ENCODE results near the gene STXBP4. TPM values are rescaled to one million over a fixed set of nuclear protein-coding genes. Genes with fewer than 3 reads are reported as not detected.
"Not testable (repeated sequence)": the region's sequence is repeated elsewhere in the genome, so short reads cannot be mapped to it uniquely, and the experiment has no call there.

The STXBP4 gene
- total RNA-seq, 1 donor from 2014 or later: 5.1 TPM

DNA sequence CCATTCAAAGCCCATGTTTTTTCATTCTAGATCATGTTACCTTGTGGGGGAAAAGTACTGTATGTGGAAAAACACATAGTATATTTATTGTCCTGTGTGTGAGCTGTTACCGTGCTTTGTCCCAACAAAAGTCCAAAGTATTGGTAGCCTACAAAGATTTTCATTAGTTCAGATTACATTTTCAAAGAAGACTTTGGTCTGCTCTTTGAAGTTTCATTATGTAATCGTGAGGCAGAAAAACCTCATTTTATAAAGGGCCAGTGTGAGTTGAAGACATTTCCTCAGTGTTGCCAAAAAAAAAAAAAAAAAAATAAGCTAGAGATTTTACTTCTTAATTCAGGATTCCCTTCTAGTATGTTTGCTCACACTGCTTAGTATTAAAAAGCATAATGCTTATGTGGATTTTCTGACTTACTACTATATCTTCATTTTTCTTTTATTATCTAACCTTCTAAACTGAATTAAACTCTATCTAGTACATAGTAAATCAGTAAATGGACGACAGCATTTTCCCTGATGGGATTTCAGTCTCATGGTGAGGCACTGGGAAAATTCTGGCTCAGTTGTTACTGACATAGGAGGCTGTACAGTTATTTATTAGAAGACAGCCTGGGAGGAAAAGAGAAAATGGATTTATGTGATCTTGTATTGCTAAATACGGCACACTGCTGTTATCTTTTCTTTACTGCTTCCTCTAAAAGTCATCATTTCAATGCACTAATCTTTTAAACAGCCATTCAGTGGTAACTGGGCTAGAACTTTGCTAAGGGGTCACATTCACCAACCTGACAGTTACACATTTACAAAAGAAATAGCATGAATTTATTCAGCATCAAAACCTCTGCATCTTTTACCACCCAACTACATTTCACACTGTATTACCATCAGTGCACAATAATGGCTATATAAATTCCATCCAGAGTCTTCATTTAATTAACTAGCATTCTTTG lies 100.6 kb downstream of the STXBP4 start:
- no peak for DNase-seq (ENCODE audit: low spot score)
- intact Hi-C loops (cut with micrococcal nuclease): no loop called here
- H3K9me3 Mint-ChIP-seq: no peaks in the 10 kb centered on the region
- H3K4me3 Mint-ChIP-seq: no peak overlapping the region
- H3K27ac Mint-ChIP-seq: no peak overlapping the region
- peaks cover 1% of the 10 kb centered on the region for H3K36me3 Mint-ChIP-seq (ENCODE audit: low read depth)
- H3K27me3 Mint-ChIP-seq (ENCODE audit: insufficient read depth): peaks cover 5% of the 10 kb centered on the region
- peaks cover 8% of the 10 kb centered on the region for H3K4me1 Mint-ChIP-seq (ENCODE audit: low read depth)

DNA sequence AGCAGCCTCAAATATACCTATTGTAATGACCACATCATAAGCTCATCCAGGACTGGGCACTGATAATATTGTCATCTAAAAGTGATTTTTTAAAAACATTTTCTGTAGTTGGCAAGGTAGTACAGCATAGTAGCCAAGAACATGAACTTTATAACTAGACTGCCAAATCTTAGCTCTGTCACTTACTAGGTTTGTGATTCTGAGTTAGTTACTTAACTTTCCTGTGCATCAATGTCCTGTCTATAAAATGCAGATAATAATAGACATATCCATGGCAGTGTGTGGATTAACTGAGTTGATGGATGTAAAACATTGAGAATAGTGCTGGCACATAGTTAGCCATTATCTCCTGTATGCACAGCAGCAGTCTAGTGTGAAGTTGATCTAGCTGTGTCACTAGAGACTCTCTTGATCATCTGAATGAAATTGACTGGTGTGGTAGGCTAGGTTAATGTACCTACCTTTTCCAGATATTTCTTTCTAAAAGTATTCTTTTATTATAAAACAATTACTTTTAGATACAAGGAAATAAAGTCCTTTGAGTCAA lies 101.5 kb downstream of the STXBP4 start:
- intact Hi-C loops (cut with micrococcal nuclease): no loop called here
- Mint-ChIP-seq H3K27ac (no peak overlapping the region), H3K27me3 (ENCODE audit: insufficient read depth) (peaks cover 3% of the 10 kb centered on the region), H3K4me1 (ENCODE audit: low read depth) (peaks cover 8% of the 10 kb centered on the region), H3K9me3 (no peaks in the 10 kb centered on the region), H3K4me3 (no peak overlapping the region), H3K36me3 (ENCODE audit: low read depth) (peaks cover 3% of the 10 kb centered on the region)
- no peak for DNase-seq (ENCODE audit: low spot score)

DNA sequence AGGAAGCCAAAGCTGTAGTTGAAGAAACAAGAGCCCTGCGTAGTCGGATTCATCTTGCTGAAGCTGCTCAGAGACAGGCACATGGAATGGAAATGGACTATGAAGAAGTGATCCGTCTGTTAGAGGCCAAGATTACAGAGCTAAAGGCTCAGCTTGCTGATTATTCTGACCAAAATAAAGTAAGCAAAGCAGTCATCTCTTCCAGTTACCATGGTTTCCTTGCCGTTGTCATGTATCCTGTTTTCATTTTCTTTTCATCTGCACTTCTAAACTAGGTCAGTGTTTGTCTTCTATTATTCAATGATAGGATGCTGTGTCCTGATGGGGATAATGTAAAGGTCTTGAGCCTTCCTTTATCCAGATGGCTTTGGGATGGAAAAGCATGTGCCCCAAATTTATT lies 104.3 kb downstream of the STXBP4 start:
- H3K4me3 Mint-ChIP-seq: no peak overlapping the region
- no peaks in the 10 kb centered on the region for H3K27me3 Mint-ChIP-seq (ENCODE audit: insufficient read depth)
- DNase-seq (ENCODE audit: low spot score): no peak
- no peaks in the 10 kb centered on the region for H3K9me3 Mint-ChIP-seq
- H3K4me1 Mint-ChIP-seq (ENCODE audit: low read depth): peaks cover 8% of the 10 kb centered on the region
- peaks cover 3% of the 10 kb centered on the region for H3K36me3 Mint-ChIP-seq (ENCODE audit: low read depth)
- intact Hi-C loops (cut with micrococcal nuclease): no loop called here
- H3K27ac Mint-ChIP-seq: peak overlapping the region; percentile 60

DNA sequence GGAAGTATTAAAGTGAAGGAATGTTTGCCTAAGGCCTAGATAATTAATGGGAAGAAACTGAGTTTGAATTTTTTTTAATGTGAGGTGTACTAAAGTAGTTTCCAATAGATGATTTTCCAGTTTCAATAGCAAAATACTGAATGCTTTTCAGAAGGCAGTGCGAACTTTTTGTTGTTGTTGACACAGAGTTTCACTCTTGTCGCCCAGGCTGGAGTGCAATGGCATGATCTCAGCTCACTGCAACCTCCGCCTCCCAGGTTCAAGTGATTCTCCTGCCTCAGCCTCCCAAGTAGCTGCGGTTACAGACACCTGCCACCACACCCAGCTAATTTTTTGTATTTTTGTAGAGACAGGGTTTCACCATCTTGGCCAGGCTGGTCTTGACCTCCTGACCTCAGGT lies 104.9 kb downstream of the STXBP4 start:
- intact Hi-C loops (cut with micrococcal nuclease); H3K36me3 Mint-ChIP-seq (ENCODE audit: low read depth); H3K27me3 Mint-ChIP-seq (ENCODE audit: insufficient read depth): not testable (repeated sequence)

DNA sequence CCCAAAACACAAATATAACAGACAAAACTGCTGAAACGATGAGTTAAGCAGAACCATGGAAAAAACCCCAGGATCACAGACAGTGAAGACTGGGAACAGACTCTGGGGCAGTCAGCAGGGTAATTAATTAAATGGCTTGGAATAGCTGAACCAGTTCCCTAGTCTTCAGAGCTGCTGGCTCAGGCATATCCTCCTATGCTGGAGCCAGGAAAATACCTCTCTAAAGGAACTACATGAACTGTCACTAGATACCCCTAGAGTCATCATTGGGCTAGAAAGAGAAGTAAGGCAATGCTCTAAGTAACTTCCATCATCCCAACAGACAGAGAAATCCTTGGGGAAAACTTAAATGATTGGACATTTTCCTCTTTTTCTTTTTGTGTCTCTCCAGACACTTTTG lies 113.0 kb downstream of the STXBP4 start:
- H3K9me3 Mint-ChIP-seq: no peaks in the 10 kb centered on the region
- no peaks in the 10 kb centered on the region for H3K27me3 Mint-ChIP-seq (ENCODE audit: insufficient read depth)
- H3K4me3 Mint-ChIP-seq: no peak overlapping the region
- no peaks in the 10 kb centered on the region for H3K4me1 Mint-ChIP-seq (ENCODE audit: low read depth)
- DNase-seq (ENCODE audit: low spot score): no peak
- intact Hi-C loops (cut with micrococcal nuclease): no loop called here
- peaks cover 8% of the 10 kb centered on the region for H3K36me3 Mint-ChIP-seq (ENCODE audit: low read depth)
- no peak overlapping the region for H3K27ac Mint-ChIP-seq

More for the DNA sequence above, 104.9 kb downstream of the STXBP4 start:
- peak overlapping the region; percentile 60 for H3K27ac Mint-ChIP-seq
- DNase-seq (ENCODE audit: low spot score); H3K9me3 Mint-ChIP-seq; H3K4me1 Mint-ChIP-seq (ENCODE audit: low read depth); H3K4me3 Mint-ChIP-seq: not testable (repeated sequence)

DNA sequence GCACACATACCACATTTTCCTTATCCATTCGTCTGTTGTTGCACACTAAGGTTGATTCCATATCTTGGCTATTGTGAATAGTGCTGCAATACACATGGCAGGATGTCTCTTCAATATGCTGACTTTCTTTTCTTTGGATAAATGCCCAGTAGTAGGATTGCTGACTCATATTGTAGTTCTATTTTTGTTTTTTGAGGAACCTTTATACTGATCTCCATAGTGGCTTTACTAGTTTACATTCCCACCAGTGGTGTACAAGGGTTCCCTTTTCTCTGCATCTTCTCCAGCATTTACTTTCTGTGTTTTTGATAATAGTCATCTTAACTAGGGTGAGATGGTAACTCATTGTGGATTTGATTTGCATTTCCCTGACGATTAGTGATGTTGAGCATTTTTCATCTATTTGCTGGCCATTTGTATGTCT lies 118.1 kb downstream of the STXBP4 start:
- peaks cover 8% of the 10 kb centered on the region for H3K36me3 Mint-ChIP-seq (ENCODE audit: low read depth)
- H3K27me3 Mint-ChIP-seq (ENCODE audit: insufficient read depth): no peaks in the 10 kb centered on the region
- H3K4me3 Mint-ChIP-seq: no peak overlapping the region
- no peaks in the 10 kb centered on the region for H3K9me3 Mint-ChIP-seq
- intact Hi-C loops (cut with micrococcal nuclease): no loop called here
- no peak for DNase-seq (ENCODE audit: low spot score)
- H3K4me1 Mint-ChIP-seq (ENCODE audit: low read depth): peaks cover 19% of the 10 kb centered on the region
- H3K27ac Mint-ChIP-seq: peak overlapping the region; percentile 32

DNA sequence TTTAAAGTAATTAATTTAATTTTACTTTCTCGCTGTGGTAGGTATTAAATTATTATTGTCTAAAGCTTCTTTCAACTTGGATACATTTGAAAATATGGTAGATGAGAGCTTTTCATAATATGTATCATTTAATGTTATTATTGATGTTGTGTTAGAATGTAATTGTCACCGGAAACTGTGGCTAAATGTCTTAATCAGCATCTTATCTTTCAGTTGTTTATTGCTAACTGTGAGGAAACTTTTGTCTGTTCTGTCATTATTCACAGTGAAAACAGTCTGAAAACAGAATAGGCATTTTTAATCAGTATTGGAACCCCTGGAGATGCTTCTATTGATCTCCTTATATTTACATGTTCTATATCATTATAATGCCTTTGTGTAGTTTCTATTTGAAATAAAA lies 120.7 kb downstream of the STXBP4 start:
- no peak overlapping the region for H3K27ac Mint-ChIP-seq
- intact Hi-C loops (cut with micrococcal nuclease): no loop called here

DNA sequence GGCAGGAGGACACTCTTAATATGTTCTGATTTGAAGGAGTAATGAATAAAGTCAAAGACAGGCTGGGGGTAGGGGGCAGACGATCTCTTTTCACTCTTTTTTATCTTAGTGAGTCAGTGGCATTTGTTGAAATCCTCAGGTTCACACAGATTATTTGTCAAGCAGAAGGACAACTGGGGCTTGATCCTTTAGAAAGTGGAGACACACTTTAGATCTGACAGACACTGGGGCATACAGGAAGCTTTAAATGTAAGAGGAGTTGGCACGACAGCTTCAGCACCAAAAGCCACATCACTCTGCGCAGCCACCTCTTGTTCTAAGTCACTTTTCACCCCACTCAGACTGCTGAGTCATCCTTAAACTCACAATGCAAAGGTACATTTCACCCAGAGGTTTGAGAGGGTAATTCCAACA lies 121.5 kb downstream of the STXBP4 start:
- Mint-ChIP-seq H3K27me3 (ENCODE audit: insufficient read depth) (no peaks in the 10 kb centered on the region), H3K9me3 (no peaks in the 10 kb centered on the region), H3K4me3 (peak overlapping the region; percentile 46), H3K36me3 (ENCODE audit: low read depth) (peaks cover 2% of the 10 kb centered on the region), H3K27ac (peak overlapping the region; percentile 86), H3K4me1 (ENCODE audit: low read depth) (peaks cover 19% of the 10 kb centered on the region)
- intact Hi-C loops (cut with micrococcal nuclease): loop anchor here (1.0 to 5.0 kb wide), 3 partner anchors 15 to 257 kb away; no protein-coding TSS in a partner anchor
- DNase-seq (ENCODE audit: low spot score): peak; percentile 59

More for the DNA sequence above, 120.7 kb downstream of the STXBP4 start:
- Mint-ChIP-seq H3K9me3 (no peaks in the 10 kb centered on the region), H3K27me3 (ENCODE audit: insufficient read depth) (no peaks in the 10 kb centered on the region), H3K36me3 (ENCODE audit: low read depth) (peaks cover 2% of the 10 kb centered on the region), H3K4me1 (ENCODE audit: low read depth) (peaks cover 19% of the 10 kb centered on the region), H3K4me3 (no peak overlapping the region)
- no peak for DNase-seq (ENCODE audit: low spot score)

DNA sequence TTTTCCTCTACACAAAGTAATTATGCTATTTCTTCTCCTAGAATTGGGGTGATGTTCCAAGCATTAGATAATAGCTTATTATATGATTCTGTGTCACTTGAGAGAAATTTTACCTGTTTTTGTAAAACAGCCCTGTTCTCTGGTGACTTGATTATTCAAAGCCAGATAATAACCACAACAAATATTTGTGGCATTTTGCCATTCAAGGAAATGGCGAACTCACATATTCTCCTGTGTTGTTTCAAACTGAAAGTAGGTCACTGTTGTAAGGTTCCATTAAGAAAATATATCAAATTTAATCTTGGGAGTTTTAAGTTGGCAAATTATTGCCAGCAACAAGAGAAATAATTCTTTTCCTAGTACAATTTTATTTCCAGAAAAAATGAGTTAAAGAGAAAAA lies 124.8 kb downstream of the STXBP4 start:
- Mint-ChIP-seq H3K4me1 (ENCODE audit: low read depth) (peaks cover 19% of the 10 kb centered on the region), H3K27me3 (ENCODE audit: insufficient read depth) (no peaks in the 10 kb centered on the region), H3K27ac (no peak overlapping the region), H3K9me3 (no peaks in the 10 kb centered on the region), H3K4me3 (no peak overlapping the region), H3K36me3 (ENCODE audit: low read depth) (peaks cover 3% of the 10 kb centered on the region)
- intact Hi-C loops (cut with micrococcal nuclease): loop anchor here (5.0 kb wide), 1 partner anchor 254 kb away; no protein-coding TSS in a partner anchor
- DNase-seq (ENCODE audit: low spot score): no peak

DNA sequence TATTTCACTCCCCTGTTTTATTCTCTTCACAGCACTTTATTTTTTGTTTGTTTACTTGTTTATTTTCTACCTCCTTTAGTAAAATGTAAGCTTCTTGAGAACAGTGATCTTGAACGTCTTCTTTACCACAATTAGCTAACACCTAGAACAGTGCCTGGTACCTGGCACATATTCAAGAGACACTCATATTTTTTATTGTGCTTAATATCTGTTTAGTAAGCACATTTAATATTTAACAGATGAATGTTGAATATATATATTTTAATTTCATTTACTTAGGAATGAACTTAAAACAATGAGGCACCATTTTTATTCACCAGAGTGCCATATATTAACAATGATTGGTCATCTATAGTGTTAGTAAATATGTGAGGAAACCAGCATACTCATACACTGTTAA lies 130.2 kb downstream of the STXBP4 start:
- Mint-ChIP-seq H3K4me3 (no peak overlapping the region), H3K27me3 (ENCODE audit: insufficient read depth) (peaks cover 2% of the 10 kb centered on the region), H3K4me1 (ENCODE audit: low read depth) (no peaks in the 10 kb centered on the region), H3K9me3 (peaks cover 6% of the 10 kb centered on the region), H3K27ac (no peak overlapping the region), H3K36me3 (ENCODE audit: low read depth) (peaks cover 3% of the 10 kb centered on the region)
- DNase-seq (ENCODE audit: low spot score): no peak
- intact Hi-C loops (cut with micrococcal nuclease): no loop called here

DNA sequence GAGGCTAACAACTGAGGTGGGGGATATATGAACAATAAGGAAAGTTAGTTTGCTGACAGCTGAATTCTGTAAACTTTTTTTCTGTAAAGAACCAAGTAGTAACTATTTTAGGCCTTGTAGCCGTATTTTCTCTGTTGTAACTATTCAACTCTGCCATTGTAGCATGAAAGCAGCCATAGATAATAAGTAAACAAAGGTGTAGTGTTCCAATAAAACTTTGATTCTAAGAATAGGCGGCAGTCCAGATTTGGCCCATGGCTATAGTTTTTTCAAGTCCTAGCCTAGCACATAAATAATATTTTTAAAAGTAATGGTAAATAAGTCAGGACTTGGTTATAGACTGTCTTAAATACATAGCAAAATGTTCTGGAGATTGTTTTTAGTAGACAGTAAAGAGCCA lies 142.0 kb downstream of the STXBP4 start:
- no peak overlapping the region for H3K4me3 Mint-ChIP-seq
- intact Hi-C loops (cut with micrococcal nuclease): no loop called here
- peaks cover 15% of the 10 kb centered on the region for H3K9me3 Mint-ChIP-seq
- H3K27me3 Mint-ChIP-seq (ENCODE audit: insufficient read depth): no peaks in the 10 kb centered on the region
- no peaks in the 10 kb centered on the region for H3K36me3 Mint-ChIP-seq (ENCODE audit: low read depth)
- DNase-seq (ENCODE audit: low spot score): no peak
- H3K4me1 Mint-ChIP-seq (ENCODE audit: low read depth): no peaks in the 10 kb centered on the region
- H3K27ac Mint-ChIP-seq: no peak overlapping the region

DNA sequence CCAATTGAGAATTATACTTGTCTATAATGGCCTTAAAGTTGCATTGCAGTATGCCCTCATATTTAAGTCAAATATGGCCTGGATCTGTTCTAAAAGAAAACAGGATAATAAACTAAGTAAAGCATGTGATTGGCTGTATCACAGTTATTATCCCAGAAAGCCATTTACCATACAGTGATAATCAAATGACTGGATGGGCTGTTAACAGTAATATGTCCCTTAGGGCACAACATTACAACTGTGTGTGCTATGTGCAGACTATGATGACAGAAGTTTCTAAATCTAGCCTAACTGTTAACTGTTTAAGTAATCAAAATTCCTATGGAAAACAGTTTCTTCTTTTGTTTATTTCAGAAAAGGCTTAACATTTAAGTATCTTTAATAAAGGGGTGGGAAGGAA lies 145.7 kb downstream of the STXBP4 start:
- H3K4me1 Mint-ChIP-seq (ENCODE audit: low read depth): no peaks in the 10 kb centered on the region
- no peak overlapping the region for H3K4me3 Mint-ChIP-seq
- intact Hi-C loops (cut with micrococcal nuclease): no loop called here
- no peak overlapping the region for H3K27ac Mint-ChIP-seq
- DNase-seq (ENCODE audit: low spot score): no peak
- H3K9me3 Mint-ChIP-seq: no peaks in the 10 kb centered on the region
- H3K36me3 Mint-ChIP-seq (ENCODE audit: low read depth): no peaks in the 10 kb centered on the region
- no peaks in the 10 kb centered on the region for H3K27me3 Mint-ChIP-seq (ENCODE audit: insufficient read depth)

DNA sequence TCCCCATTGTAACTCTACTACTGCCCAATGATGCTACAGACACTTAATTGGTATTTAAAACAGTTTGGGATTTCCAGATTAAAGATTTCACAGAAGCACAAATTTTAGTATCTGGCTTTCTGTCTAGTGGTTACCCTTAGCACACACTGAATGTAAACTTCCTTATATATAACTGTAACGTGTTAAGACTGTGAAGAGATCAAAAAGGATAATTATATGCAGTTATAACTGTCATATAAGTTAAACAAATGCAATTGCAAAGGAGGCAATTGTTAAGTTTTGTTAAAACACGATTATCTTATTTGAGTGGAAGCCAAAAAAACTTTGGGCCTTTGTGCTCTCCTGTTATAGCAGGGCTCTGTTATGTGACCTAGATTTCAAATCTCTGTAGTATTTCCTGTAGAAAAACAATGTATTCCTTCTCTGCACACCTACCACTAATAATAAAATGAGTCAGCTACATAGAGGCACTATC lies 147.9 kb downstream of the STXBP4 start:
- Mint-ChIP-seq H3K4me3 (no peak overlapping the region), H3K4me1 (ENCODE audit: low read depth) (no peaks in the 10 kb centered on the region), H3K36me3 (ENCODE audit: low read depth) (no peaks in the 10 kb centered on the region), H3K27me3 (ENCODE audit: insufficient read depth) (no peaks in the 10 kb centered on the region), H3K27ac (no peak overlapping the region), H3K9me3 (no peaks in the 10 kb centered on the region)
- intact Hi-C loops (cut with micrococcal nuclease): no loop called here
- no peak for DNase-seq (ENCODE audit: low spot score)
